NOMO-1 treated with DMSO at 0.1 percent for 48 hours (cell line): ENCODE data around the gene OR4D1.

ENCODE experiments used
- DNase-seq: peaks from one replicate; lab custom pipeline; 2025; ENCODE audit not compliant: unreplicated experiment; lab: John Stamatoyannopoulos, UW

OR4D1 gene

GRCh38 chr17:58192612-58193011 is 44.4 kb downstream of the OR4D1 start, which contains the start of gene EPX:
Gene EPX, plus strand, starts transcription at chr17:58192726. Its CDS starts 121 bp downstream, at chr17:58192847.
- DNase-seq = no peak

- no peak for DNase-seq
Measured at GRCh38 chr17:58193641-58194255, 45.6 kb downstream of the OR4D1 start.

GRCh38 chr17:58195518-58196123 is 47.4 kb downstream of the OR4D1 start:
- DNase-seq = no peak

GRCh38 chr17:58196610-58197009 is 48.4 kb downstream of the OR4D1 start:
- no peak for DNase-seq

- DNase-seq = peak; percentile 57
Measured at GRCh38 chr17:58200024-58200633, 51.9 kb downstream of the OR4D1 start.

- DNase-seq = no peak
Measured at GRCh38 chr17:58202859-58203258, 54.7 kb downstream of the OR4D1 start.

- DNase-seq = no peak
Measured at GRCh38 chr17:58204796-58205195, 56.6 kb downstream of the OR4D1 start.

- no peak for DNase-seq
Measured at GRCh38 chr17:58205936-58206335, 57.8 kb downstream of the OR4D1 start.

- no peak for DNase-seq
Measured at GRCh38 chr17:58207451-58207850, 59.3 kb downstream of the OR4D1 start.

GRCh38 chr17:58208344-58208743 is 60.2 kb downstream of the OR4D1 start:
- DNase-seq = no peak
